SK-N-SH (cell line): ENCODE results near the gene ZNF688. TPM values are rescaled to one million over a fixed set of nuclear protein-coding genes. Genes with fewer than 3 reads are reported as not detected.

Source experiments
- CTCF ChIA-PET: fragments of 300-600, 350-600 bp; formaldehyde crosslinking; extraction: SDS; loops from one replicate; lab custom pipeline; 2021; lab: Yijun Ruan, JAX
- POLR2A ChIA-PET: fragments of 350-600 bp; sonication (Branson Sonifier 250); formaldehyde crosslinking; extraction: SDS; loops from one replicate; lab custom pipeline; 2020; ENCODE audit warnings: antibody characterized with exemption, inconsistent platforms; lab: Yijun Ruan, JAX
- DNase-seq: peaks from one replicate; pipeline ENCODE4 v3.0.0; 2012
- H2AFZ ChIP-seq: fragments of 200-600 bp; sonication (generic); 2 replicates; pipeline ENCODE4 v1.8.1; 2016; ENCODE audit warnings: antibody characterized with exemption, mild to moderate bottlenecking, low read depth
- H3F3A ChIP-seq: fragments of 200-600 bp; sonication (generic); replicated peaks from 2 replicates; pipeline ENCODE3; 2016; ENCODE audit warnings: antibody characterized with exemption, mild to moderate bottlenecking; ENCODE audit not compliant: insufficient read depth
- H3K27ac ChIP-seq, 2 experiments: fragments of 200-500 bp in 1 of 2; fragments of 200-600 bp in 1 of 2; sonication (Bioruptor generic) in 1 of 2; sonication (generic), shearing (Covaris generic) in 1 of 2; 2 replicates each; pipeline versions ENCODE4 v1.5.1 to v1.6.1; 2014 to 2016; ENCODE audit warnings: low read depth in 2 of 2, inconsistent platforms in 1 of 2, low read length in 1 of 2, mild to moderate bottlenecking in 1 of 2, mixed read lengths in 1 of 2
- H3K27me3 ChIP-seq: fragments of 200-600 bp; sonication (generic), shearing (Covaris generic); 2 replicates; pipeline ENCODE4 v1.6.1; 2016; ENCODE audit warnings: mixed run types; ENCODE audit not compliant: insufficient read depth
- H3K36me3 ChIP-seq, 2 experiments: fragments of 200-500 bp in 1 of 2; fragments of 200-600 bp in 1 of 2; sonication (Bioruptor generic) in 1 of 2; sonication (generic) in 1 of 2; replicated peaks in 1 of 2; 2 replicates each; pipeline versions ENCODE3 to v1.5.1; 2014 to 2016; ENCODE audit warnings: low read length in 1 of 2, mild to moderate bottlenecking in 1 of 2; ENCODE audit not compliant: insufficient read depth in 2 of 2, control insufficient read depth in 1 of 2
- H3K4me1 ChIP-seq, 2 experiments: fragments of 200-500 bp in 1 of 2; fragments of 200-600 bp in 1 of 2; sonication (Bioruptor generic) in 1 of 2; sonication (generic), shearing (Covaris generic) in 1 of 2; 2 replicates each; pipeline versions ENCODE4 v1.5.1 to v1.6.1; 2014 to 2016; ENCODE audit warnings: low read depth in 1 of 2, low read length in 1 of 2, mixed run types in 1 of 2; ENCODE audit not compliant: insufficient read depth in 2 of 2, control insufficient read depth in 1 of 2
- H3K4me2 ChIP-seq: fragments of 200-600 bp; sonication (generic), shearing (Covaris generic); 2 replicates; pipeline ENCODE4 v1.6.1; 2017; ENCODE audit warnings: mixed run types
- H3K4me3 ChIP-seq, 2 experiments: fragments of 200-500 bp in 1 of 2; fragments of 200-600 bp in 1 of 2; sonication (Bioruptor generic) in 1 of 2; sonication (generic), shearing (Covaris generic) in 1 of 2; 2 replicates each; pipeline versions ENCODE4 v1.5.1 to v1.8.1; 2014 to 2016; ENCODE audit warnings: low read depth in 2 of 2, inconsistent platforms in 1 of 2, low read length in 1 of 2, mild to moderate bottlenecking in 1 of 2, mixed read lengths in 1 of 2, moderate library complexity in 1 of 2
- H3K79me2 ChIP-seq: fragments of 200-600 bp; sonication (generic); 2 replicates; pipeline ENCODE4 v1.8.1; 2017; ENCODE audit warnings: mild to moderate bottlenecking; ENCODE audit not compliant: insufficient read depth
- H3K9ac ChIP-seq: fragments of 200-600 bp; sonication (generic); 2 replicates; pipeline ENCODE4 v1.6.1; 2017; ENCODE audit warnings: mixed run types
- H3K9me2 ChIP-seq: fragments of 200-600 bp; sonication (generic); 2 replicates; pipeline ENCODE4 v1.6.1; 2017; ENCODE audit warnings: mixed run types
- H3K9me3 ChIP-seq: fragments of 200-600 bp; sonication (generic); 2 replicates; pipeline ENCODE4 v1.6.1; 2017; ENCODE audit warnings: mixed run types, mild to moderate bottlenecking, moderate library complexity
- H4K20me1 ChIP-seq: fragments of 200-600 bp; sonication (generic); 2 replicates; pipeline ENCODE4 v1.6.1; 2017; ENCODE audit warnings: mild to moderate bottlenecking, mixed run types; ENCODE audit not compliant: insufficient read depth
- ELF1 ChIP-seq: IDR thresholded peaks from 2 replicates; pipeline ENCODE4 v1.4.0; 2012
- EZH2phosphoT487 ChIP-seq: fragments of 200-600 bp; sonication (generic); IDR thresholded peaks from 2 replicates; pipeline ENCODE4 v1.6.1; 2017; ENCODE audit warnings: low read depth, mixed run types, mild to moderate bottlenecking, antibody characterized with exemption, moderate library complexity, borderline replicate concordance
- FOXM1 ChIP-seq: IDR thresholded peaks from 2 replicates; pipeline ENCODE4 v1.4.0; 2012; ENCODE audit warnings: low read depth, mild to moderate bottlenecking
- GATA2 ChIP-seq: sonication (generic); formaldehyde crosslinking; IDR thresholded peaks from 2 replicates; pipeline ENCODE4 v1.5.0; 2020; ENCODE audit warnings: mild to moderate bottlenecking, missing genetic modification reagents
- MEF2A ChIP-seq: IDR thresholded peaks from 2 replicates; pipeline ENCODE4 v1.4.0; 2012; ENCODE audit warnings: low read depth, borderline replicate concordance
- MXI1 ChIP-seq: IDR thresholded peaks from 2 replicates; pipeline ENCODE4 v1.6.1; 2012; ENCODE audit warnings: mild to moderate bottlenecking, low read depth, low read length, improper control_type of control experiment
- NFIC ChIP-seq: IDR thresholded peaks from 2 replicates; pipeline ENCODE4 v1.4.0; 2012; ENCODE audit warnings: borderline replicate concordance
- POLR2AphosphoS5 ChIP-seq: IDR thresholded peaks from 2 replicates; pipeline ENCODE4 v1.6.1; 2012; ENCODE audit warnings: low read depth, low read length
- RAD21 ChIP-seq: IDR thresholded peaks from 2 replicates; pipeline ENCODE4 v1.6.1; 2012; ENCODE audit warnings: mild to moderate bottlenecking, low read length
- SMC3 ChIP-seq: IDR thresholded peaks from 2 replicates; pipeline ENCODE4 v1.6.1; 2012; ENCODE audit warnings: low read depth, low read length, improper control_type of control experiment
- YY1 ChIP-seq: IDR thresholded peaks from 2 replicates; pipeline ENCODE4 v1.4.0; 2012; ENCODE audit warnings: low read depth, mild to moderate bottlenecking
- WGBS: methylation state at CpG from one replicate; pipeline ENCODE4 v1.1.6; 2017; ENCODE audit warnings: low lambda C conversion rate; 5-methylcytosine and 5-hydroxymethylcytosine counted together
- polyA plus RNA-seq, 3 experiments: library from polyadenylated mRNA; depleted of rRNA; stranded (reverse); fragments of >200 nt; gene quantifications; 2 replicates each; pipeline ENCODE4 v1.2.3, GENCODE V29; 2012
- TF ChIP-seq, protein P1 (sequence below): IDR thresholded peaks from 2 replicates; pipeline ENCODE4 v1.6.1; 2012; ENCODE audit warnings: mild to moderate bottlenecking, low read depth, low read length, moderate library complexity
- TF ChIP-seq, protein P2 (sequence below): fragments of 150-350 bp; IDR thresholded peaks from 2 replicates; pipeline ENCODE4 v1.6.1; 2017; ENCODE audit warnings: antibody characterized with exemption, low read length, low read depth, borderline replicate concordance
- TF ChIP-seq, protein P3 (sequence below): IDR thresholded peaks from 2 replicates; pipeline ENCODE4 v1.4.0; 2012; ENCODE audit warnings: low read depth, borderline replicate concordance
- TF ChIP-seq, protein P4 (sequence below): fragments of 200-600 bp; sonication (generic); IDR thresholded peaks from 2 replicates; pipeline ENCODE4 v1.6.1; 2017; ENCODE audit warnings: antibody characterized with exemption, mild to moderate bottlenecking, moderate library complexity

The ZNF688 gene
- polyA plus RNA-seq, 1 of the 3 experiments (the other 2 are of a cell fraction) = 13.4 TPM

DNA sequence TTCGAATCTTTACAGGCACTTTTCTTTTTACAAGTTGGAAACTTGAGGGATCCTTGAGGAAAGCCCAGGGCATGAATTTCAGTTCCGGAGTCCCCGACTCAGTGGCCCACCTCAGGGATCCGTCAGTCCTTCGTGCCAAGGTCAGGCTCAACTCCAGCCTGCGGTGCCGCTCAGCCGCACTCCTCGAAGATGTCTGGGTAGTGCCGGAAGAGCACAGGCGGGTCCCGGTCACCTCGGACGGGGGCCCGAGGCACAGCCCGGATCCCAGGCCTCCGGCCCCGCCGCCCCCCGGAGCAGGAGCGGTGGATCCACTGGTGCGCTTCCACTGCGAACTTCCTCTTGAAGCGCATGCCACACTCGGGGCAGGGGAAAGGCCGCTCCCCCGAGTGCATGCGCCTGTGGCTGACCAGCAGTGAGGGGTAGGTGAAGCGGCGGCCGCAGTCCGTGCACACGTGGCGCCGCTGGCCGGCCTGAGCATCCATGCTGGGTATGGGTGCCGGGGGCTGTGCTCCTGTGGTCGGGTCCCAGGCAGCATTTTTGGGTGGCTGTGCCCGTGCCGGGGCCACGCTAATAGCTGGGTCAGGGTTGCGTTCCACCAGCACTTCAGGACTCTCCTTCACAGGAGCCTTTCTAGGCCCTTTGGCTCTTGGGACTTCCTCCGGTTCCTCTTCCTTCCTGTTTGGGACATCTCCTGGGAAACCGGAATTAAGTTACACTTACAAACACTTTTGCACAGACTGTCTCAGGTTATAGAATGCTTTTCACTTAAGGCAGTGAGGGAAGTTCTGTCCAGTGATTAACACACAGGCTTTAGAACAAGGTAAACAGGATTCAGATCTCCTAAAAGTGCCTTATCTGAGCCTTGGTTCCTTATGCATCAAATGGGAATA is 1.5 kb downstream of the ZNF688 start (continued):
- TF ChIP-seq EZH2phosphoT487 (no peak), YY1 (no peak), SMC3 (no peak), RAD21 (no peak)

DNA sequence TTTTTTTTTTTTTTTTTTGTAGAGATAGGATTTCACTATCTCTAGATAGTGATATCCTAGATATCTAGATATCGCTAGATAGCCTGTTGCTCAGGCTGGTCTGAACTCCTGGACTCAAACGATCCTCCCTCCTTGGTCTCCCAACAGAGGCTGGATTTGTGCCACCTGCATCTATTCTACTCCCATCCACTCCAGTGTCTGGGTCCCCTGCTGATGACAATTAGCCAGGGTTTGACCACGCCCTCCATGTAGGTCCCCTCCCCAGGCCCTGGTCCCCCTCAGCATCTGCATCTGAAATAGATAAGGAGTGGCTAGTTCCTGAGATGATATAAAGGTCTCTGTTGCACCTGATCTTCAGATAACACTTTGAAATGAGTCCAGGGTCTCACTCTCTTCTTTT is 2.2 kb downstream of the ZNF688 start:
- Histone ChIP-seq H3F3A (peaks cover 9% of the 10 kb centered on the region), H3K9ac (no peak overlapping the region), H3K4me2 (no peak overlapping the region), H3K4me1 (peaks cover 5 to 12% of the 10 kb centered on the region in 2 experiments; a peak in 1 of 4 replicates), H3K27me3 (no peaks in the 10 kb centered on the region), H3K79me2 (no peaks in the 10 kb centered on the region; the same call in 1 of the 2 replicates), H3K9me2 (no peaks in the 10 kb centered on the region), H3K4me3 (no peak overlapping the region), H3K27ac (no peak overlapping the region), H2AFZ (no peak overlapping the region), H4K20me1 (no peaks in the 10 kb centered on the region), H3K36me3 (no peaks in the 10 kb centered on the region), H3K9me3 (no peaks in the 10 kb centered on the region)
- DNase-seq = no peak
- CTCF ChIA-PET = no interaction called here
- TF ChIP-seq MXI1 (no peak), ELF1 (no peak), GATA2 (CRISPR knock-in tag) (no peak), FOXM1 (no peak), POLR2AphosphoS5 (no peak), MEF2A (no peak), NFIC (no peak), EZH2phosphoT487 (no peak)
- TF ChIP-seq, protein P1, sequence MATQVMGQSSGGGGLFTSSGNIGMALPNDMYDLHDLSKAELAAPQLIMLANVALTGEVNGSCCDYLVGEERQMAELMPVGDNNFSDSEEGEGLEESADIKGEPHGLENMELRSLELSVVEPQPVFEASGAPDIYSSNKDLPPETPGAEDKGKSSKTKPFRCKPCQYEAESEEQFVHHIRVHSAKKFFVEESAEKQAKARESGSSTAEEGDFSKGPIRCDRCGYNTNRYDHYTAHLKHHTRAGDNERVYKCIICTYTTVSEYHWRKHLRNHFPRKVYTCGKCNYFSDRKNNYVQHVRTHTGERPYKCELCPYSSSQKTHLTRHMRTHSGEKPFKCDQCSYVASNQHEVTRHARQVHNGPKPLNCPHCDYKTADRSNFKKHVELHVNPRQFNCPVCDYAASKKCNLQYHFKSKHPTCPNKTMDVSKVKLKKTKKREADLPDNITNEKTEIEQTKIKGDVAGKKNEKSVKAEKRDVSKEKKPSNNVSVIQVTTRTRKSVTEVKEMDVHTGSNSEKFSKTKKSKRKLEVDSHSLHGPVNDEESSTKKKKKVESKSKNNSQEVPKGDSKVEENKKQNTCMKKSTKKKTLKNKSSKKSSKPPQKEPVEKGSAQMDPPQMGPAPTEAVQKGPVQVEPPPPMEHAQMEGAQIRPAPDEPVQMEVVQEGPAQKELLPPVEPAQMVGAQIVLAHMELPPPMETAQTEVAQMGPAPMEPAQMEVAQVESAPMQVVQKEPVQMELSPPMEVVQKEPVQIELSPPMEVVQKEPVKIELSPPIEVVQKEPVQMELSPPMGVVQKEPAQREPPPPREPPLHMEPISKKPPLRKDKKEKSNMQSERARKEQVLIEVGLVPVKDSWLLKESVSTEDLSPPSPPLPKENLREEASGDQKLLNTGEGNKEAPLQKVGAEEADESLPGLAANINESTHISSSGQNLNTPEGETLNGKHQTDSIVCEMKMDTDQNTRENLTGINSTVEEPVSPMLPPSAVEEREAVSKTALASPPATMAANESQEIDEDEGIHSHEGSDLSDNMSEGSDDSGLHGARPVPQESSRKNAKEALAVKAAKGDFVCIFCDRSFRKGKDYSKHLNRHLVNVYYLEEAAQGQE = no peak
- TF ChIP-seq, protein P2, sequence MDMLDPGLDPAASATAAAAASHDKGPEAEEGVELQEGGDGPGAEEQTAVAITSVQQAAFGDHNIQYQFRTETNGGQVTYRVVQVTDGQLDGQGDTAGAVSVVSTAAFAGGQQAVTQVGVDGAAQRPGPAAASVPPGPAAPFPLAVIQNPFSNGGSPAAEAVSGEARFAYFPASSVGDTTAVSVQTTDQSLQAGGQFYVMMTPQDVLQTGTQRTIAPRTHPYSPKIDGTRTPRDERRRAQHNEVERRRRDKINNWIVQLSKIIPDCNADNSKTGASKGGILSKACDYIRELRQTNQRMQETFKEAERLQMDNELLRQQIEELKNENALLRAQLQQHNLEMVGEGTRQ = no peak
- TF ChIP-seq, protein P3, sequence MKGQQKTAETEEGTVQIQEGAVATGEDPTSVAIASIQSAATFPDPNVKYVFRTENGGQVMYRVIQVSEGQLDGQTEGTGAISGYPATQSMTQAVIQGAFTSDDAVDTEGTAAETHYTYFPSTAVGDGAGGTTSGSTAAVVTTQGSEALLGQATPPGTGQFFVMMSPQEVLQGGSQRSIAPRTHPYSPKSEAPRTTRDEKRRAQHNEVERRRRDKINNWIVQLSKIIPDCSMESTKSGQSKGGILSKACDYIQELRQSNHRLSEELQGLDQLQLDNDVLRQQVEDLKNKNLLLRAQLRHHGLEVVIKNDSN = no peak
- TF ChIP-seq, protein P4, sequence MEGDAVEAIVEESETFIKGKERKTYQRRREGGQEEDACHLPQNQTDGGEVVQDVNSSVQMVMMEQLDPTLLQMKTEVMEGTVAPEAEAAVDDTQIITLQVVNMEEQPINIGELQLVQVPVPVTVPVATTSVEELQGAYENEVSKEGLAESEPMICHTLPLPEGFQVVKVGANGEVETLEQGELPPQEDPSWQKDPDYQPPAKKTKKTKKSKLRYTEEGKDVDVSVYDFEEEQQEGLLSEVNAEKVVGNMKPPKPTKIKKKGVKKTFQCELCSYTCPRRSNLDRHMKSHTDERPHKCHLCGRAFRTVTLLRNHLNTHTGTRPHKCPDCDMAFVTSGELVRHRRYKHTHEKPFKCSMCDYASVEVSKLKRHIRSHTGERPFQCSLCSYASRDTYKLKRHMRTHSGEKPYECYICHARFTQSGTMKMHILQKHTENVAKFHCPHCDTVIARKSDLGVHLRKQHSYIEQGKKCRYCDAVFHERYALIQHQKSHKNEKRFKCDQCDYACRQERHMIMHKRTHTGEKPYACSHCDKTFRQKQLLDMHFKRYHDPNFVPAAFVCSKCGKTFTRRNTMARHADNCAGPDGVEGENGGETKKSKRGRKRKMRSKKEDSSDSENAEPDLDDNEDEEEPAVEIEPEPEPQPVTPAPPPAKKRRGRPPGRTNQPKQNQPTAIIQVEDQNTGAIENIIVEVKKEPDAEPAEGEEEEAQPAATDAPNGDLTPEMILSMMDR = no peak
- 98% methylated on average over 3 of the region's 3 CpGs for WGBS
- POLR2A ChIA-PET = interaction anchor here (1.1 kb wide), 1 partner anchor 11 kb away, joined by 4 read pairs; the partner anchor contains the start of gene ZNF764
